GM19397 (cell line): ENCODE results near the gene OOSP1.
"Not testable (repeated sequence)": the region's sequence is repeated elsewhere in the genome, so short reads cannot be mapped to it uniquely, and the experiment has no call there.

Experiments
- ATAC-seq: cut with Tn5 transposase; IDR thresholded peaks from one replicate; pipeline ENCODE4 v1.9.1; 2021; ENCODE audit warnings: mild to moderate bottlenecking, moderate library complexity; ENCODE audit not compliant: unreplicated experiment

The OOSP1 gene

DNA sequence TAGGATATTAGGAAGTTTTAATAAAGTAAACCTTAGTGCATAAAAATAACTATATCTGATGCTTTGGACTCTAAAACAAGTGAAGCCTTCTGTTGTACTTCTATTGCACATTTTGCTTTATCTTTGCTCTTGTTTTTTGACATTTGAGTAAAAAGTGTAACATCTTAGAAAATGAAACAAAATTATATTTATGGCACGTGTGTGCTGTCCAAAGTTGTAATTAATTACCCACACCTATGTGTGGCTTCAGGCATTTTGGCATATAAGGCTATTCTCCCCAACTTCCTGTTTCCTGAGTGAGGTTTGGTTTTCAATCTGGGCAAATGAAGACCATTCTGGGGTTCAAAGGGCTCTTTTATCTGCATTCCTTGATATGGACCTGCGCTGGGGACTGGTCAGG lies at the start of gene OOSP1:
Gene OOSP1 (plus strand): TSS at position 301 of the 400 bp plus-strand sequence. CDS start 23 bp downstream, at position 324.
- ATAC-seq = no peak

GRCh38 chr11:59891781-59892181 lies 46.5 kb upstream of the OOSP1 start:
- ATAC-seq = no peak

DNA sequence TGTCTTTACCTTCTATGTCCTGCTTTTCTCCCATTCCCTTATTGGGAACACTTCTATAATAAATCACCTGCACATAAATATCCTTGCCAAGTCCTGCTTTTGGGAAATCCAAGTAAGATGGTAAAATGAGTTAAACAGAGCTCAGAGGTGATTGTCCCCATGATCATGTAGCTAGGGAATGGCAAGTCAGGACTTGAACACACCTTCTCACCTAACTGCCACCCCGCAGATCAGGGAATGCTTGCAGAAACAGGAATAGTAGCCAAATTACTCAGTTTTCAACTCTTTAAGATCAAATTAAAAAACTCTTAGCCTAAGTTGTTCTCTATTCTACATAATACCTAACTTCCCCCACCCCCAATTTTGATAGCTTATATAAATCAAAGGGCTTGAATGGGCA lies 43.6 kb upstream of the OOSP1 start:
- ATAC-seq = no peak

- ATAC-seq = no peak
These were observed 40.2 kb upstream of the OOSP1 start for GRCh38 chr11:59898046-59898445.

DNA sequence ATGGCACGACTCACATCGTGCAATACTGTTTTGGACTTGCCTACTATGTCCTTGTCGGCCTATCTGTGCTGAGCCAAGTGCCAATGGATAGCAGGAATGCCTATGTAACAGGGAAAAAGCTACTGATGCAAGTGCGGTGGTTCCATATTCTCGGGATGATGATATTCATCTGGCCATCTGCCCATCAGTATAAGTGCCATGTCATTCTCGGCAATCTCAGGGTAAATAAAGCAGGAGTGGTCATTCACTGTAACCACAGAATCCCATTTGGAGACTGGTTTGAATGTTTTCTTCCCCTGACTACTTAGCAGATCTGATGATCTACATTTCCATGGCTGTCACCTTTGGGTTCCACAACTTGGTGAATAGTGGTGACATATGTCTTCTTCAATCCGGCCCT lies 39.6 kb upstream of the OOSP1 start:
- ATAC-seq = no peak

DNA sequence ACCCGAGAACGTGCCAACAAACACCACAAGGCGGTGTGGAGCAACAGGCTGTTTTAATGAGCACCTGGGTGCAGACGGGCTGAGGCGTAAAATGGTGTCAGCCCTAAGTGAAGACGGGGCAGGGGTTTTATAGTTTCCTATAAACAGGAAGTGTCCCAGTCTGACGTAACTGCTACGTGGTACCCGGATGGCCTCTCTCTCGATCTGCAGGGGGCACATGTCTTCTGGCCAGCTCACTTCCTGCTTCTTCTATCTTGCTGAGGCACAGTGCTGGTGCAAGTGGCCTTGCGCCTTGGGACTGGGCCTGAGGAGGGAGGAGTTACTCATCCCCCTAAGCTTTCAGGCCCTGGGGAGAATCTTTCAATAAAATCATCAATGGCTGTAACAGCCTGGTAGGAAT lies 38.7 kb upstream of the OOSP1 start:
- ATAC-seq = no peak

DNA sequence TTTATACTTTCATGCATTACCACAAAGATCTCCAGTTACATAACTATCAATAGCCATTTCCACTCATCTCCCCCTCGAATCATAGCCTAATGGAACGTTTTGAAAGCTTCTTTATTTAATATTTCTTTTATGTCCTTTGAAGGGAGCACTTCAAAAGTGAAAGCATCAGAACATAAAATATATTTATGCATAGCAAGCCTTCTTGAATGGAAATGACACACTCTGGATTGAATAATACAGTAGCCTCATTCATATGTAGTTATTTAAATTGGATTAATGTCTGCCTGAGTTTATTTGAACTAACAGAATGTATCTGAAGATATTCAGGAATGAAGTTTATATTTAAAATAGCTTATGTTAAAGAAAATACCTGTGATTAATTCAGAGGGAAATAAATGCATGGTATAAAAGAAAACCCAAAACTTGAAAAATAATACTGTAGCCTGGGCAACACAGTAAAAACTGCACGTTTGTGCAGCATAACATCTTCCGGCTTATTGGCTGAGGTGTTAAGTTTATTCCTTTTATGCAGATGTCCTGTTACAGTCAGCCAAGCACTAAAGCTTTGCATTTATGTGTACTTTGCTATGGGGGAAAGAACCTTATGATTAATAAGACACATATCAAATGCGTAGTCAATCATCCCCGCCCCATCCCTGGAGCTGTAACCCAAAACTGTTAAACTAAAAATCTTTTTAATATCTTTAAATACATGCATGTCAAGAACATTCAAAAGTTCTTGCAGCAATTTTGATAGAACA lies 37.7 kb upstream of the OOSP1 start:
- ATAC-seq = no peak

- ATAC-seq = no peak
These were observed 36.9 kb upstream of the OOSP1 start for GRCh38 chr11:59901306-59901705.

DNA sequence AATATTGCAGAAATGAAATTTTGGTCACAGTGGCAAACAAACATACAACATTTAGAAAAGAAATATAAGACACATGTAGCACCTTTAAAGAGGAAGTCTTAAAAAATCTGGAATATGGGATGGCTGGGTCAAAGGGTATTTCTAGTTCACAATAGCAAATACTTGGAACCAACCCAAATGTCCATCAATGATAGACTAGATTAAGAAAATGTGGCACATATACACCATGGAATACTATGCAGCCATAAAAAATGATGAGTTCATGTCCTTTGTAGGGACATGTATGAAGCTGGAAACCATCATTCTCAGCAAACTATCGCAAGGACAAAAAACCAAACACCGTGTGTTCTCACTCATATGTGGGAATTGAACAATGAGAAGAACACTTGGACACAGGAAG lies 34.7 kb upstream of the OOSP1 start:
- ATAC-seq = not testable (repeated sequence)

DNA sequence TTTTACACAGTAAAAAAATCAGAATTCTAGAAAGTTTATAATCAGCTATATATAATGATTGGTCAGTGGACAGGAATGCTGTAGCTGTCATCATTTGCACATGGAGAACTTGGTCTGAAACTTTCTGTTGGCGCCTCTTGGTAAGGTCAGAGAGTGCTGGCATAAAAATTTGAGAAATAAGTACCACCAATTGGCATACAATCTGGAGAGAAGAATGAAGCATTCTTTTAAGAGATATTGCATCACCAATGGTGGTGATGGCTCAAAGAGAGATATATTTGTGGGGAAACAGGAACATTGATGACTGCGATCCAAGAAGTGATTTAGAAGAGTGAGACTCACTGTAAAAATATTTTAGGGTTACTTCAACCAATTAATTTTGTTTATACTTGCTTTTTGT lies 19.8 kb upstream of the OOSP1 start:
- ATAC-seq = no peak

- no peak for ATAC-seq
These were observed 19.1 kb upstream of the OOSP1 start for GRCh38 chr11:59918987-59919589.

GRCh38 chr11:59923813-59924212 lies 14.4 kb upstream of the OOSP1 start:
- no peak for ATAC-seq

DNA sequence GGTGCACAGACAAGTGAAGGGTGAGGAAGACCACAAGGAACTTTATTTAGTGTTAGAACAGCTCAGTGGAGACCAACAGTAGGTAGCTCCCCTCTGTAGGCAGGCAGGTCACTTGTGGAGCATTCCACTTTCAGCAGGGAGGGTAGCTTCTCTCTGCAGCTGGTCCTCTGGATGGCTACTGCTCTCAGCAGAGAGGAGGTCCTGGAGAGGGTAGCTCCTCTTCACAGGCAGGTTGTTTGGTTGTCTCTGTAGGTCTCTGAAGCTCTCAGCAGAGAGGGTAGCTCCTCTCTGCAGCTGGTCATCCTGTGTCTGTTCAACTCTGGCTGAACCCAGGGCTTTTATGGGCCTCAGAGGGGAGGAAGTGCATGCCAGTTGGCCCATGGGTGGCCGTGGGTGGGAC lies 6.5 kb upstream of the OOSP1 start:
- ATAC-seq = no peak

GRCh38 chr11:59938718-59939117 lies 486 bp downstream of the OOSP1 start:
- no peak for ATAC-seq

- no peak for ATAC-seq
These were observed 1.2 kb downstream of the OOSP1 start for GRCh38 chr11:59939482-59939881.

DNA sequence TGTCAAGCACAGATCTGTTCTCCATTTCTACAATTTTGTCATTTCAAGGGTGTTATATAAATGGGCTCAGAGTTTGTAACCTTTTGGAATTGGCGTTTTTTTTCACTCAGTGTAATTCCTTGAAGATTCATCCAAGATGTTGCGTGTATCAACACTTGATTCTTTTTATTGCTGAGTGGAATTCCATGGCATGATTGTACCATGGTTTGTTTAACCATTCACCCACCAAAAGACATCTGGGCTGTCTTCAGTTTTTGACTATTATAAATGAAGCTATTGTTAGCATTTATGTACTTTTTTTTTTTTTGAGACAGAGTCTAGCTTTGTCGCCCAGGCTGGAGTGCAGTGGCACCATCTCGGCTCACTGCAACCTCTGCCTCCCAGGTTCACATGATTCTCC lies 2.9 kb downstream of the OOSP1 start:
- no peak for ATAC-seq

DNA sequence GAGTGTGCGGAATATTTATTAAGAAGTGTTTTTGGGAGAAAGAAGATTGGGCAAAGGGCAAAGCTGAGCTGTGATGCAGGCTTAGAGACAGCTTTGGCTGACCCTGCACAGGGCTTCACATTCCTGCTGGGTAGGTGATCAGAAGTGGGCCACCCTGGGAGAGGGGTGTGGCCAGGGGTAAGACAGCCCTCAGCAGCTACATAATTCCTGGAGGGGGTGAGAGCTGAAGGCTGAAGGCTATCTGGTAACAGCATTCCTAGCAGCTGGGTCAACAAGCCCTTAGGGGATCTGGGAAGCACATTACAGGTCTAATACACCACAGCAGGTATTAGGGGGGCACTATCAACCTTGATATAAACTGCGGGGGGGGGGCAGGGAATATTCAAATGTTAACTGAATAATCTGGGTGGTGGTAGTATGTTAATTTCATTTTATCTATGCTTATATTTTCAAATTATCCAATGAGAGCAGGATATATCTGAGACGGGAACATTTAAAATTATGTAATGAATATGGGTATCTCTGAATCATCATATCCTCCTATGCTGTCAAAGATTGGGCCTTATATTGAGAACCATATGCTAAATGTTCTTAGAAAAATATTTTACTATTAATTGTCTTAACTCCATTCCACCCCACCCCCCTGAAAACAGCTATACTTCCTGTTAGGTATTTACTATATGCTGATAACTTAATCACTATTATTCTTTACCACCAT lies 5.9 kb downstream of the OOSP1 start:
- ATAC-seq = no peak

DNA sequence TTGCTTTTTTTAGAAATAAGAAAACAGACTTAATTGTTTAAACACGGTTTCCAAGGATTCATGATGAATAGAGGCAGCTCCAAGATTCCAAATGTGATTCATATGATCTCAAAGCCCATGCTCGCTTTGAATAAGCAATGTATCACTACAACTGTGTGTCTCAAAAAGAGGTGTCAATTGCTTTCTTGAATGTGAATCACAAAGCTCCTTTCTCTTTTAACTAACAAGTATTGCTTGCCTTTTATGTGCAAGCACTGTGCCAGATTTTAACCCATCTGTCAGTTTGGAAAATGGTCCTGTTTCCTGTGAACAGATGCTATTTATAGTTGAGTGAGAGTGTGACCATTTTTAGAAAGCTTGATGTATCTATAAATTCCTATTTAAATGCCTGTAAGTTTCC lies 6.5 kb downstream of the OOSP1 start:
- ATAC-seq = no peak

GRCh38 chr11:59953463-59954218 lies 15.4 kb downstream of the OOSP1 start:
- ATAC-seq = no peak

GRCh38 chr11:59954219-59954847 lies 16.1 kb downstream of the OOSP1 start:
- no peak for ATAC-seq

GRCh38 chr11:59957094-59957493 lies 18.9 kb downstream of the OOSP1 start:
- no peak for ATAC-seq
